ENCODE results near the gene KCNQ1.

The KCNQ1 gene

GRCh38 chr11:2523821-2524391 lies 79.1 kb downstream of the KCNQ1 start:
- H3K27ac ChIP-seq, result no peak overlapping the region
- no peak for TF ChIP-seq CTCF (conservative IDR thresholded peaks at IDR 0.05)

GRCh38 chr11:2524446-2525165 lies 79.8 kb downstream of the KCNQ1 start:
- H3K27ac ChIP-seq, result no peak overlapping the region
- TF ChIP-seq CTCF (conservative IDR thresholded peaks at IDR 0.05), result no peak

- TF ChIP-seq CTCF (conservative IDR thresholded peaks at IDR 0.05), result no peak
- no peak overlapping the region for H3K27ac ChIP-seq
These were observed 80.5 kb downstream of the KCNQ1 start for GRCh38 chr11:2525166-2525861.

- TF ChIP-seq CTCF (conservative IDR thresholded peaks at IDR 0.05), result no peak
These were observed 81.4 kb downstream of the KCNQ1 start for GRCh38 chr11:2525941-2526807.

GRCh38 chr11:2526808-2527381 lies 82.1 kb downstream of the KCNQ1 start:
- TF ChIP-seq CTCF (conservative IDR thresholded peaks at IDR 0.05), result no peak
- no peak overlapping the region for H3K27ac ChIP-seq

More at GRCh38 chr11:2525941-2526807, 81.4 kb downstream of the KCNQ1 start:
- H3K27ac ChIP-seq, result no peak overlapping the region

GRCh38 chr11:2527621-2528291 lies 82.9 kb downstream of the KCNQ1 start:
- no peak for TF ChIP-seq CTCF (conservative IDR thresholded peaks at IDR 0.05)
- H3K27ac ChIP-seq, result no peak overlapping the region

All from VCaP (cell line).